Ishikawa (cell line): ENCODE results near the gene MTHFD1L.

ENCODE experiments used
- CEBPB ChIP-seq: IDR thresholded peaks from 2 replicates; pipeline ENCODE4 v1.6.1; 2012
- CREB1 ChIP-seq: IDR thresholded peaks from 2 replicates; pipeline ENCODE4 v1.6.1; 2012; ENCODE audit warnings: low read depth
- EGR1 ChIP-seq: IDR thresholded peaks from 2 replicates; pipeline ENCODE4 v1.6.1; 2012
- EP300 ChIP-seq: IDR thresholded peaks from 2 replicates; pipeline ENCODE4 v1.6.1; 2012; ENCODE audit warnings: borderline replicate concordance
- FOXM1 ChIP-seq: IDR thresholded peaks from 2 replicates; pipeline ENCODE4 v1.6.1; 2012; ENCODE audit warnings: low read depth, borderline replicate concordance
- NFIC ChIP-seq: IDR thresholded peaks from 2 replicates; pipeline ENCODE4 v1.6.1; 2012
- RAD21 ChIP-seq: IDR thresholded peaks from 2 replicates; pipeline ENCODE4 v1.6.1; 2012; ENCODE audit warnings: low read depth
- TAF1 ChIP-seq: IDR thresholded peaks from 2 replicates; pipeline ENCODE4 v1.6.1; 2012; ENCODE audit warnings: low read depth, mild to moderate bottlenecking
- TCF12 ChIP-seq: IDR thresholded peaks from 2 replicates; pipeline ENCODE4 v1.6.1; 2012; ENCODE audit warnings: low read depth
- TEAD4 ChIP-seq: IDR thresholded peaks from 2 replicates; pipeline ENCODE4 v1.6.1; 2012
- YY1 ChIP-seq: IDR thresholded peaks from 2 replicates; pipeline ENCODE4 v1.6.1; 2012; ENCODE audit warnings: low read depth
- ZBTB7A ChIP-seq: IDR thresholded peaks from 2 replicates; pipeline ENCODE4 v1.6.1; 2012; ENCODE audit warnings: low read depth
- TF ChIP-seq, protein P1 (sequence below): IDR thresholded peaks from 2 replicates; pipeline ENCODE4 v1.6.1; 2012
- TF ChIP-seq, protein P2 (sequence below): IDR thresholded peaks from 2 replicates; pipeline ENCODE4 v1.6.1; 2012; ENCODE audit warnings: low read depth, mild to moderate bottlenecking
- TF ChIP-seq, protein P3 (sequence below): IDR thresholded peaks from 2 replicates; pipeline ENCODE4 v1.6.1; 2012

MTHFD1L gene

DNA sequence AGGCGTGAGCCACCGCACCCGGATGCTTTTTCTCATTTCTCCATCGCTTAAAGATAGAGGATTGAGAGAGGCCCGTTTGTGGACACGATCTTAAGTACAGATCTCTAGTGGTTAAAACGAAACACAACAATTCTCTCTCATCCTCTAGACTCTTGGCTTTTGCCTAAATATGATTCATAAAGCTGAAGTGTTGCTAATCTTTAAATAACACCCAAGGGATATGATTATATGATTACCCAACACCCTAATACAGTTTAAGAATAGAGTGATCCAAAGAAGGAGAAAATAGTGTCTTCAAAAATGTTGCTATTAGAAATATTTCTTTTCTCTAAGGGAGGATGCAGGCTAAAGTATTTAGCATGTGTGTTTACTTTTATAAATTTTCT, 50.4 kb downstream of the MTHFD1L start:
- no peak for TF ChIP-seq TCF12
- no peak for TF ChIP-seq CREB1
- no peak for TF ChIP-seq EGR1
- TF ChIP-seq, protein P1, sequence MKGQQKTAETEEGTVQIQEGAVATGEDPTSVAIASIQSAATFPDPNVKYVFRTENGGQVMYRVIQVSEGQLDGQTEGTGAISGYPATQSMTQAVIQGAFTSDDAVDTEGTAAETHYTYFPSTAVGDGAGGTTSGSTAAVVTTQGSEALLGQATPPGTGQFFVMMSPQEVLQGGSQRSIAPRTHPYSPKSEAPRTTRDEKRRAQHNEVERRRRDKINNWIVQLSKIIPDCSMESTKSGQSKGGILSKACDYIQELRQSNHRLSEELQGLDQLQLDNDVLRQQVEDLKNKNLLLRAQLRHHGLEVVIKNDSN, result no peak
- TF ChIP-seq YY1, result no peak
- no peak for TF ChIP-seq FOXM1
- TF ChIP-seq, protein P2, sequence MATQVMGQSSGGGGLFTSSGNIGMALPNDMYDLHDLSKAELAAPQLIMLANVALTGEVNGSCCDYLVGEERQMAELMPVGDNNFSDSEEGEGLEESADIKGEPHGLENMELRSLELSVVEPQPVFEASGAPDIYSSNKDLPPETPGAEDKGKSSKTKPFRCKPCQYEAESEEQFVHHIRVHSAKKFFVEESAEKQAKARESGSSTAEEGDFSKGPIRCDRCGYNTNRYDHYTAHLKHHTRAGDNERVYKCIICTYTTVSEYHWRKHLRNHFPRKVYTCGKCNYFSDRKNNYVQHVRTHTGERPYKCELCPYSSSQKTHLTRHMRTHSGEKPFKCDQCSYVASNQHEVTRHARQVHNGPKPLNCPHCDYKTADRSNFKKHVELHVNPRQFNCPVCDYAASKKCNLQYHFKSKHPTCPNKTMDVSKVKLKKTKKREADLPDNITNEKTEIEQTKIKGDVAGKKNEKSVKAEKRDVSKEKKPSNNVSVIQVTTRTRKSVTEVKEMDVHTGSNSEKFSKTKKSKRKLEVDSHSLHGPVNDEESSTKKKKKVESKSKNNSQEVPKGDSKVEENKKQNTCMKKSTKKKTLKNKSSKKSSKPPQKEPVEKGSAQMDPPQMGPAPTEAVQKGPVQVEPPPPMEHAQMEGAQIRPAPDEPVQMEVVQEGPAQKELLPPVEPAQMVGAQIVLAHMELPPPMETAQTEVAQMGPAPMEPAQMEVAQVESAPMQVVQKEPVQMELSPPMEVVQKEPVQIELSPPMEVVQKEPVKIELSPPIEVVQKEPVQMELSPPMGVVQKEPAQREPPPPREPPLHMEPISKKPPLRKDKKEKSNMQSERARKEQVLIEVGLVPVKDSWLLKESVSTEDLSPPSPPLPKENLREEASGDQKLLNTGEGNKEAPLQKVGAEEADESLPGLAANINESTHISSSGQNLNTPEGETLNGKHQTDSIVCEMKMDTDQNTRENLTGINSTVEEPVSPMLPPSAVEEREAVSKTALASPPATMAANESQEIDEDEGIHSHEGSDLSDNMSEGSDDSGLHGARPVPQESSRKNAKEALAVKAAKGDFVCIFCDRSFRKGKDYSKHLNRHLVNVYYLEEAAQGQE, result no peak
- TF ChIP-seq NFIC, result no peak
- no peak for TF ChIP-seq EP300
- TF ChIP-seq, protein P3, sequence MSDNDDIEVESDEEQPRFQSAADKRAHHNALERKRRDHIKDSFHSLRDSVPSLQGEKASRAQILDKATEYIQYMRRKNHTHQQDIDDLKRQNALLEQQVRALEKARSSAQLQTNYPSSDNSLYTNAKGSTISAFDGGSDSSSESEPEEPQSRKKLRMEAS, result no peak
- TF ChIP-seq TEAD4, result no peak
- no peak for TF ChIP-seq TAF1
- TF ChIP-seq ZBTB7A, result no peak
- TF ChIP-seq RAD21, result no peak

DNA sequence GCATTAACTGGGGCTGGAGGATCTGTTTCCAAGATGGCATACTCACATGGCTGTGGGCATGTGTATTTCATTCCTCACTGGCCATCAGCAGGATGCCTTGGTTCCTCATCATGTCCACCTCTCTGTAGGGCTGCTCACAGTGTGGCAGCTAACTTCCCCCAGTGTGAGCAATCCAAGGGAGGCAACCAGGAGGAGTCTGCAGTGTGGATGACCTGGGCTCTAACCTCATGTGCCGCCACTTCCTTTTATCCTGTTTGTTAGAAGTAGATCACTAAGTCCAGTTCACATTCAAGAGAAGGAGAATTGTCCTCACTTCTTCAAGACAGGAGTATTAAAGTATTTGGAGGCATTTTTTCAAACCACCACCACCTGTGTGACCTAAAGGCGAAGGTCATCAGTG, 54.4 kb downstream of the MTHFD1L start:
- TF ChIP-seq TCF12, result no peak
- TF ChIP-seq TAF1, result no peak
- TF ChIP-seq RAD21, result no peak
- TF ChIP-seq, protein P2, result no peak
- no peak for TF ChIP-seq CREB1
- no peak for TF ChIP-seq ZBTB7A
- TF ChIP-seq NFIC, result no peak
- TF ChIP-seq YY1, result no peak
- TF ChIP-seq EGR1, result no peak
- TF ChIP-seq CEBPB, result no peak

DNA sequence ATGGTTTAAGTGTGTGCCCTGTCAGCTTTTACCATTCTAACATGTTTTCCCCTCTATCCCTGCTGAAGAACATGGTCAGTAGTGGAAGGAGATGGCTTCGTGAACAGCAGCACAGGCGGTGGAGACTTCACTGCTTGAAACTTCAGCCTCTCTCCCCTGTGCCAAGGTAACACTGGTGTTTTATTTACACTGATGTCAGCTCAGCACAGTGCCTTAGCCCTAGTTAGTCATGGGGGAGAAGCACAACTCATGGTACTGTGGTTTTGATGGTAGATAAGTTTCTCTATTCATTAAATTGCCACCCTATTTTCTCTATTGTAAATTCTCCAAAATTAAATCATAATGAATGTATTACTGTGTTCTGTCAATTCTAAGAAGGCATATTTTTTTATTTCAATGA, 56.6 kb downstream of the MTHFD1L start:
- TF ChIP-seq TAF1, result no peak
- TF ChIP-seq YY1, result no peak

DNA sequence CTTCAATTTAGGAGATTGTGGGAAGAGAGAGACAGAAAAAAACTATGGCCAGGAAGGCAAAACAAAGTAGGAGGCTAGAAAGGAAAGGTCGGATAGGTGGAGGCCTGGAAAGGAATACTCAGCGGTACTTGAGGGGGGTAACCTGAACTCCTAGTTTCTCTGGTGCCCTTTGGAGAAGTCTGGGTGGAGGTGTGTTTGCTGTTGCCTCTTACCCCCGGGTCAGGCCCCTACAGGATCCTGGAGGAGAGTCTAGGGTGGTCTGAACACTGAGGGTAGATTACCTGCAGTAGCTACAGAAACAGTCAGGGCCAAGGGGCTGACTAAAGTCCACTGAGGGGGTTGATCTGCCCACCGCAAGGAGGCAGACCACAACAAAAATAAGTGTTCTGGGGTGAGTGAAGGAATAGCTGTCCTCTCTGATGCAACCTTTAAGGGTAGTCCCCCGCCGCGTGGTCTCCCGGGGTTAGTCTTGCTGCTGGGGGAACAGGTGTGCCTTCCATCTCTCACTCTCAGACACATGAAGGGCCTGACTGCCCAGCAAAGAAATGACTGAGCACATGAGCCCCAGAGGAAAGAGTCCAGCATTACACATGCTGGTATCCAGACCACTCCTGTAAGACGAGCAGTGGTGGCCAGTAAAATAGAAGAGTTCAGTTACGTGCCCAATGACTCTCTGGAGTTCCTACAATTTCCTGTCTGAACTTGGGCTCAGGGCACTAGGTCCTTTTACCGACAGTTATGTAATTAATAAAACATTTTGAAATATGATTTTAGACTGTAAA, 59.5 kb downstream of the MTHFD1L start:
- TF ChIP-seq RAD21 (no peak), TCF12 (no peak), EGR1 (no peak), TAF1 (no peak), FOXM1 (no peak), CEBPB (no peak)
- TF ChIP-seq, protein P3, result no peak

DNA sequence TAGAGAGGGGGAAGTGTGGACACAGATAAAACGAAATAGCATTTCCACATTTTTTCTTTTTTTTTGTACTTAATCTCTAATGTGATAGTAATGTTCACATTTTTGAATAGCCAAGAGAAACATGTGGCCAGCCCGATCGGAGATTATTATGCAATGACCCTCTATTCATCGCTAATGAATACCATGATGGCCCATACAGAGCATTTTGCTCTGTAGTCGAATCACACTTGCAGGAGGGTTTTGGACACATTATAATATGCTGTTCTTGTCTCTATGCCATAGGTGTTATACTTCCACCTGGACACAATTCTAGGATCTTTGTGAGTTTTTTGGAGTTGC, 60.1 kb downstream of the MTHFD1L start:
- TF ChIP-seq NFIC (no peak), FOXM1 (no peak), ZBTB7A (no peak)

DNA sequence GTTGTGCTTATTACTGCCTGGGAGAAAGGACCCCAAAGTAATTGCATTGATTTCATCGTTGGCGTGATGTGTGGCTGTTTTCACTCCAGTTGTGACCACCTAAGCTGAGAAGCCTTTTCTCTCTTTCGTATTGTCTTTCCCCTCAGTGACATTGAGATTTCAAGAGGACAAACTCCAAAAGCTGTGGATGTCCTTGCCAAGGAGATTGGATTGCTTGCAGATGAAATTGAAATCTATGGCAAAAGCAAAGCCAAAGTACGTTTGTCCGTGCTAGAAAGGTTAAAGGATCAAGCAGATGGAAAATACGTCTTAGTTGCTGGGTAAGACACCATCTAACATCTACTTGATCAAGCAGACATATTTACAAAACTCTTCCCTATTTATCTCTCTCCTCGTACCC, 60.5 kb downstream of the MTHFD1L start:
- TF ChIP-seq, protein P3, result no peak
- TF ChIP-seq CEBPB (no peak), ZBTB7A (no peak), TCF12 (no peak), FOXM1 (no peak), EP300 (no peak), EGR1 (no peak), NFIC (no peak)
- TF ChIP-seq, protein P1, result no peak
